OCI-LY7 (cell line): ENCODE results near the gene SHC1.

Source experiments
- CTCF ChIP-seq: fragments of 200-600 bp; sonication (generic); conservative IDR thresholded peaks from 2 replicates; pipeline ENCODE4 v1.5.1; 2014; ENCODE audit warnings: mild to moderate bottlenecking, antibody characterized with exemption, low read length, moderate library complexity, mixed read lengths
- EZH2phosphoT487 ChIP-seq: fragments of 200-600 bp; sonication (generic); IDR thresholded peaks from 2 replicates; pipeline ENCODE4 v1.6.1; 2018; ENCODE audit warnings: low read depth, borderline replicate concordance, mild to moderate bottlenecking, mixed run types, antibody characterized with exemption, low read length, moderate library complexity, mixed read lengths

GRCh38 chr1:154955039-154955717 lies 15.4 kb downstream of the SHC1 start:
- no peak for TF ChIP-seq CTCF
- TF ChIP-seq EZH2phosphoT487, result no peak
